HEK293 (cell line): Measurements from ENCODE around the gene CACNB2.

Experiments used
- CTCF ChIP-seq: fragments of 450-650 bp; formaldehyde crosslinking; IDR thresholded peaks from 2 replicates; pipeline ENCODE4 v1.5.1; 2016; ENCODE audit warnings: missing biosample characterization, missing genetic modification characterization
- MEIS1 ChIP-seq: sonication (generic); formaldehyde crosslinking; IDR thresholded peaks from 2 replicates; pipeline ENCODE4 v1.8.1; 2022; ENCODE audit warnings: missing genetic modification reagents, mild to moderate bottlenecking, borderline replicate concordance
- SCRT1 ChIP-seq: fragments of 450-650 bp; formaldehyde crosslinking; IDR thresholded peaks from 2 replicates; pipeline ENCODE4 v1.5.1; 2016; ENCODE audit warnings: missing biosample characterization, missing genetic modification characterization, borderline replicate concordance
- YY1 ChIP-seq: fragments of 450-650 bp; formaldehyde crosslinking; IDR thresholded peaks from 2 replicates; pipeline ENCODE4 v1.5.1; 2018; ENCODE audit warnings: missing biosample characterization, missing genetic modification characterization
- ZFP37 ChIP-seq: fragments of 450-650 bp; formaldehyde crosslinking; IDR thresholded peaks from 2 replicates; pipeline ENCODE4 v1.5.1; 2016; ENCODE audit warnings: missing biosample characterization, missing genetic modification characterization
- ZNF302 ChIP-seq: fragments of 450-650 bp; formaldehyde crosslinking; IDR thresholded peaks from 2 replicates; pipeline ENCODE4 v1.5.1; 2016; ENCODE audit warnings: missing biosample characterization, missing genetic modification characterization, low read depth
- ZNF362 ChIP-seq: fragments of 450-650 bp; formaldehyde crosslinking; IDR thresholded peaks from 2 replicates; pipeline ENCODE4 v1.5.1; 2016; ENCODE audit warnings: missing biosample characterization, missing genetic modification characterization
- ZNF398 ChIP-seq: fragments of 450-650 bp; formaldehyde crosslinking; IDR thresholded peaks from 2 replicates; pipeline ENCODE4 v1.5.1; 2017; ENCODE audit warnings: missing biosample characterization, missing genetic modification characterization
- ZNF792 ChIP-seq: fragments of 450-650 bp; formaldehyde crosslinking; IDR thresholded peaks from 2 replicates; pipeline ENCODE4 v1.5.1; 2016; ENCODE audit warnings: missing biosample characterization, missing genetic modification characterization

DNA sequence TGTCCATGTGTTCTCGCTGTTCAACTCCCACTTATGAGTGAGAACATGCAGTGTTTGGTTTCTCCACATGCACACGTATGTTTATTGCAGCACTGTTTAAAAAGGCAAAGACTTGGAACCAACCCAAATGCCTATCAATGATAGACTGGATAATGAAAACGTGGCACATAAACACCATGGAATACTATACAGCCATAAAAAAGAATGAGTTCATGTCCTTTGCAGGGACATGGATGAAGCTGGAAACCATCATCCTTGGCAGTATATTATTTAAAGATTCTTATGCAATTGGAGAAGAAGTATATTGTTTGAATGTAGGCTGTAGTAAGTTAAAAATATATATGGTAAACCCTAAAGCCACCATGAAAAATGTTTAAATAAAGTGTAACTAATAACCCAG is 7.2 kb upstream of the CACNB2 start:
- TF ChIP-seq ZNF792 = no peak
- no peak for TF ChIP-seq YY1
- TF ChIP-seq ZNF302 (tag by site-specific recombination) = no peak
- TF ChIP-seq ZNF398 = no peak
- TF ChIP-seq CTCF (tag by site-specific recombination) = no peak
- no peak for TF ChIP-seq ZFP37 (tag by site-specific recombination)
- TF ChIP-seq SCRT1 (tag by site-specific recombination) = no peak
- TF ChIP-seq MEIS1 = no peak
- TF ChIP-seq ZNF362 (tag by site-specific recombination) = no peak
